CD4-positive, alpha-beta T cell treated with Interferon alpha-2 for 1 hour (primary cell): ENCODE results near the gene VSTM4.

ENCODE experiments used
- DNase-seq, 2 donors: peaks; one replicate each; pipeline ENCODE4 v3.0.0-alpha.2; 2020 to 2022

The VSTM4 gene

DNA sequence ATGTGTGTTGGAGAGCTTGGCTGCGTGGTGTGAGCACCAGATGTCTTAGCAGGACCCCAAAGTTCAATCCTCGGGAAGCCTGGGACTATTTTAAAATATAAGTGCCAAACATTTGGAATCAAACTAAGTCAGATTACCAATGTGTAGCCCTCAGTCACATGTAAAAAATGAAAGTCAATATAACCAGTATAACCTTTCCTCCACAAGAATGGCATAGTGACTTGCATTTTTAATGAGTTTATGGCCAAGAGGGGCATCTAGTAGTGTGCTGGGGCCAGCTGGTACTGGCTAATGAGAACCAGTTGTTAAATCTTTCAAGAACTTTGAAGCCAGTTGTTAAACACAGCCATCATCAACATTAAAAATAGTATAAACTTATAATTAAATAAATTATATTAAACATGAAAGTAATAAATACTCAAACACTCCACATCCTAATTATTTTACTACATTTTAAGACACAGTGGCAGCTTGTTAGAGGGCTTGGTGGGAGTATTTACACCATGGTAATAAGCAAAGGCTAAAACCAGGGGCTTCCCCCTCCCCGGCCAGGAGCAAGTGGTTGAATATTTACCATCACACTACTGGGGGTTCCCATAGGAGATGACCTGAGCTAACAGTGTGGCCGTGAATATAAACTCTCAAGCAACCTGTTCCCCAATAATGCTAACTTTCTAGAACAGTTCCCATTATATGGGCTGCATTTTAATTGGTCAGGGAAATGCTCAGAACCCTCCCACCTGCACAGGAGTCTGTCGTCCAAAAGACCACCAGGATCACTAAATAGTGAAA is 26.4 kb upstream of the VSTM4 start:
- DNase-seq: no peak

- DNase-seq: no peak
Measured at GRCh38 chr10:49140304-49141177, 25.2 kb upstream of the VSTM4 start.

- DNase-seq: no peak
Measured at GRCh38 chr10:49139846-49140195, 24.5 kb upstream of the VSTM4 start.

DNA sequence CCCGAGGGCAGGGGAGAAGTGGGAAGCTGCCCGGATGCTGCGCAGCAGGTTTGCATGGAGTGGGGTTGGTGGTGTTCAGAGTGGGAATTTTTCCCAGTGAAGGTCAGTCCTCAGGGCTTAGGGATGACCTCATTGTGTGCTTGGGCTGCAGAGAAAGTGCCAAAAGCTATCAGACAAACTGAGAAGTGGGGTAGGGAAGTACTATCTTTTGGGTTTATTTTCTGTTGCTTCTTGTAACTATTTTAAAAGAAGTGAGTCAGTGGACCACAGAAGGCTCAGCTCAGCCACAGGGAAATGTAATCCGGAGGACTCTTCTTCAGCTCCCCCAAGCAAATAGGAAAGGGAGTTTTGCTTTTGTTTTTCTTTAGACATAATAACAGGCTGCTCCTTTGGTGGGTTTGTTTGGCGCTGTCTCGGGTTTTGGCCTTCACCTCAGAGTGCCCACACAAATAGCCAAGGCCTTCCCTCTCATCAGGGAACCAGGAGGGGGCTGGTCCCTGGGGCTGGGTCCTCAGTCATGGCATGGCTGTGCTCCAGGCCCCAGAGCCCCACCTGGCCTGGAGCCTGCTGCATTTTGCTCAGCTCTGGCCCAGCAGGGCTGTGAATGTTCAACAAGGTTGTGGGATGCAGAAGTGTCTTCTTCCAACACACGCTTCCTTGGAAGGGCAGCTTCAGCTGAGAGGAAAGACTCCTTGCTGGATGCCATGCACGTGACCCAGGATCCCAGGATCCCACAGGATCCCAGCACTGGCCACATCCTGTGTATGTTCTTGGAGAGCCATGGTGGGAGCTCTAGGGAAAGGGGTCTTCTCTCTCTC is 23.9 kb upstream of the VSTM4 start:
- no peak for DNase-seq

- DNase-seq: no peak
Measured at GRCh38 chr10:49138361-49138891, 23.1 kb upstream of the VSTM4 start.

DNA sequence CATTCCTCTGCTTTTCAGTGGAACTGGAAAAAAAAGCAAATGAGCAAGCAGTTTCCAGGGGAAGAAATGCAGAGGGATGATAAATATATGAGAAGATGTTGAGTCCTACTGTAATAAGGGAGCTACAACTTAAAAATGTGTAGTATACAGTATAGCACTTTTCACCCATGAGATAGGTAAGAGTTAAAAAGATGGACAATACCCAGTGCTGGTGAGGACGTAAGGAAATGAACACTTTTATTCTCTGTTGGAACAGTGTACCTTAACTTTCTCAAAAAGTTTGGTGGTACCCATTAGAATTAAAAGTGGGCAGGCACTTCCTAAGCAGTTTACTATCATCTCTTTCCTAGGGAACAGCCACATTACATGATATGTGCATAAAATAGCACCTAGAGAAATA is 21.2 kb upstream of the VSTM4 start:
- no peak for DNase-seq

GRCh38 chr10:49135575-49136313 is 20.4 kb upstream of the VSTM4 start:
- DNase-seq: no peak

GRCh38 chr10:49134327-49134726 is 19.0 kb upstream of the VSTM4 start:
- no peak for DNase-seq

DNA sequence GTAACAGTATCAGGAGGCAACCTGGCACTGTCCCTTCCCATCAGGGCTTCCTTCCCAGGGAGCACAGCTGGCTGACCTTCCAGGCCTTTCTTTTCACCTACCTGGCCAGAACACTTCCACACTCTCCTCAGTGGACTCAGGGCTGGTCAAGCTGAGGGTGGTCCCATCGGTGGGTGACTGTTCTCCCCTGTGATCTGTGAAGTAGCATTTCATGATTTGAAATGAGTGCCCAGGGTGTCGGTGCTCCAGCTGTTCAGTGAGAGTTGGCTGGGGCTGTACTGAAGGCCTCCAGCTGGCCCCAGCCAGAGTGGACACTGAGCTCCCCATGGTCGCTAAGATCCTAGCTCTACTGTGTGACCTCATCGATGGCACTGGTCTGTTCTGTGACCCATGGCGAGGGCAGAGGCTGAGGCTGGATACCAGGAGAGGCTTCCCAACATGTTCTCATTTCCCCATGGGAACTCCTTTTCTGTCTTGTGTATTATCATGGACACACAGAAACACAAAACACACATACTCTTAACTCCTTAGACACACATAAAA is 18.5 kb upstream of the VSTM4 start, which contains the start of gene FAM170B:
Gene FAM170B (minus strand): TSS at position 316 of the 543 bp plus-strand sequence. CDS start 103 bp downstream, at position 213.
- no peak for DNase-seq

- DNase-seq: no peak
Measured at GRCh38 chr10:49132362-49132737, 17.0 kb upstream of the VSTM4 start.

DNA sequence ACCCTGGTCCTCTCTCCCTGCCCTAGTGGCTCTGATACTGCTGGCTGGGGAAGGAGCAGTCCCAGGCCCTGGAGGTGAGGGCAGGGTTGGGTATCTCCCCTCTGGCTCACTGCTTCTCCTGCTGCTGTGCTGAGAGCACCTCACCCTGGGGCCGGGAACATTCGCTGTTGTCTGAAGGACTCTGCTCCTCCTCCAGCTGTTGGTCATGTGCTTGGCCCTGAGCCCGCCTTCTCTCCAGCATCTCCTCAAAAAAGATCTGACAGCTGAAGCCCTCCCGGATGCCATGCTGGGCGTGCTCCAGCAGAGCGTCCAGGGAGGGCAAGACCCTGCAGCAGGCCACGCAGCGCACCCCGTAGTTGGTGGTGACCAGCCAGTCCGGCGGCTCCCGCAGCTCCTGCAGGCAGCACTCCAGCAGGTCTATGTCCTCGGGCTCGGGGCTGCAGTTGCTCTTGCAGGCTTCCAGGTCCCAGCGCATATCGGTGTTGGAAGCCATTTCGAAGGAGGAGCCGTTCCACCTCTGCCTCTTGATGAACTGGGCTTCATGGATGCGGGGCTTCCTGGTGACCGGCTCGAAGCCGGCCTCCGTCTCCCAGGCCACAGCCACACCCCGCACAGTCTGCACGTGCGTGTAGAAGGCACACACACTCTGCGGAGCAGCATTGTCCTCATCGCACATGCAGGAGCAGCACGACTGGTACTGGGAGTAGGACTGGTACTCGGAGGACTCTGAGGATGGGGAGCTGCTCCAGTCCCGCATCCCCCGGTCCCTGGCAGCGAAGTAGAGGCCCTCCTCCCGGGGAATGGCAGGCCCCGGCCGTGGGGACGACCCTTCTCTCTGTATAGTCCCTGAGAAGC is 16.4 kb upstream of the VSTM4 start:
- no peak for DNase-seq

DNA sequence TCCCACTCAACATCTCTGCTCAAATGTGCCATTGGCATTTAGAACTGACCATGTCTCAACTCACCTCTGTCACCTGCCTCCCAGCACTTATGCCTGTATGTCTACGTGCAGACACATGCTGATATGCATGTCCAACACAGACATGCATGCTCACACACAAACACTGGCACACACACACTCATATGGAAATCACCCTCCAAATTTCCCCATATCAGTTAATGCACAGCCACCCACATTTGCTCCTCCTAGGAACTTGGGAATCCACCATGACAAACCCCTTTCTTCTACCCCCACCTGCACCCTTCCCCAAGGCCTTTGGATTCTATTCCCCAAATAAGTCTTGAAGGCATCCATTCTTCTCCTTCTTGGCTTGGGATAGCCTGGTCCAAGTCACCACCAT is 14.1 kb upstream of the VSTM4 start:
- DNase-seq: no peak

DNA sequence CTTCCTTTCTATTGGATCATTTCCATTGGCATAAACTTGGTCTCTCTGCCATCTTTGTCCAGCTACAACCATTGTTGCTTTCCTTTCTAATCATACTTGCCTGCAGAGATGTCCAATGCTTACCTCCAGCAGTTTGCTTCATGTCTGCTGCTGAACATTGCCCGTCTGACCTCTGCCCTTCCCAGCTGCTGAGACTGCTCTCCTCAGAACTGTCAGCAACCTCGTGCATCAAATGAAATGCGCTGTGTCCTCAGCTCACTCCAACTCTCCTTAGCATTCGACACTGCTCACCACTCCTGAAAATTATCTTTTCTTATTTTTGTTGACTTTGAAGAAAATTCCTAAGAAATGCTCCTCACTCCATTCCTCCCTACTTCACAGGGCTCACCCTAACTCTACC is 13.5 kb upstream of the VSTM4 start:
- DNase-seq: no peak

GRCh38 chr10:49123981-49124950 is 8.9 kb upstream of the VSTM4 start:
- DNase-seq: no peak

DNA sequence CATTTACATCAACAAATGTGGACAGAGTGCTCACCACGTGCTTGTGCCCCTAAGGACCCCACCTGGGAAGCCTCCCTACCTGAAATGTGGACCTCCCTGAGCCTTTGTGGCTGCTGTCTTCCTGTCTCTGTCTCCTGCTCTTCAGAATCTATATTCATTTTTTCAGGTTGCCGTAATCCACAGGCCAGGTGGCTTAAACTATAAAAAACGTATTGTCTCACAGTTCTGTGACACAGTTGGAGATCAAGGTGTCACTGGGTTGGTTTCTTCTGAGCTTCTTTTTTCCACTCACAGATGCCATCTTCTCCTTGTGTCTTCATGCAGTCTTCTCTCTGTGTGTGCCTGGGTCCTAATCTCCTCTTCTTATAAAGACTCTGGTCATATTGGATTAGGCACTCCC is 5.6 kb upstream of the VSTM4 start:
- no peak for DNase-seq

GRCh38 chr10:49119746-49120145 is 4.4 kb upstream of the VSTM4 start:
- no peak for DNase-seq

DNA sequence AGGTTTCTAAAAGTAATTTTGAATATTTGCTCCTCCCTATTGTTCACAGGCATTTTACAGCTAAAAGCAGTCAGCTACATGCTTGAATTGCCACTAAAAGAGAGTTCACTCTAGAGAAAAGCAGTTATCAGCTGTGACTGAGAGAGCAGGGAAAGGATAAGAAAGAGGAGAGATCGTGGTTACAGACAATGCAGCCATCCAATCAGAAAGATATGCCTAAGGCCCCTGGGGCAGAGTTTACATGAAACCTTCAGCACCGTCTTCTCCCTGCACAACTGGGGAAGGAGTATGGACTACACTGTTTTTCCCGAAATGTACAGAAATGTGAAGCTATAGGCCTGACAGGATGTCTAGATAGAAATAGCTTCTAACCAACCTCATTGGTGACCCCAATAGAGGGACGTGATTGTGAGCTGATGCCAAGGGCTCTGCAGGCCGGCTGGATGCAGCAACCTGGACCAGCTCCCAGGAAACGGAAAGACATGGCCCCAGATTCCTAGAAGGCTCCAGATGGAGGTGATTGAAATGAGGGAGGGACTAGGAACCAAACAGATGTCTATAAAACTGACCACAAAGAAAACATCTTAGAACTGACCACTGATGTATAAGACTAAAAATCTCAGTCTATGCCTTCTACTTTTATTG is 3.2 kb upstream of the VSTM4 start:
- no peak for DNase-seq

DNA sequence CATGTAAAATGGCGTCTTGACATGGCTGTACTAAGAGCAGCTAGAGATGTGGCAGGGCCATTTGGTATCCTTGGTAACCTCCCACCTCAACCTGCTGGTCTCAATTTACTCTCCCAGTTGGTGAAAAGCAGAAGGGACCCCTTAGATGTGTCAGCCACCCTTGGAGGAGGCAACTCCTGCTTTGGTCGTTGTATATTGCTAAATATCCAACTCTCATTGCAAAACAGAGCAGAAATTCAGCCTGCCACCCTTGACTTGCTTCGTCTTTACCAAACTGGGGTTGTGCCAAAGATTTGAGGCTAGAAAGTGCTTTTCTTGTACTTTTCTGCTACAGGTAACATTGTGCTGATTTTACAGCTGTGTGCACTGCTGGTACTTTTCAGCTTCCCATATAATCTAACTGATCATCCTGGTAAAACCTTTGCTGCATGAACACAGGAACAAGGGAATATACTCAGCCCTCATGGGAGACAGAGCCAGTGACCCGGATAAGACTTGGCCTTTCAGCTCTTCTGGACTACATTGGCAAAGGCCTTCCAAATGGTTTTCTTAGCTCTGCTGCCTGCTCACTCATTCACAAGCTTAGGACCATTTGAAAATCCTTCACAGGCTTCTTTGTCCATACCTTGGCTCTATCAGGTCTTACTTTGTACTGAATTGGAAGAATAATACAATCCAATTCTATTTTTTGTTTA is 2.2 kb upstream of the VSTM4 start:
- DNase-seq: no peak
